Neuronal stem cell (in vitro differentiated cells): Measurements from ENCODE around the gene MRNIP.
"Not testable (repeated sequence)": the region's sequence is repeated elsewhere in the genome, so short reads cannot be mapped to it uniquely, and the experiment has no call there.

Source experiments
- DNase-seq: peaks from one replicate; pipeline ENCODE4 v3.0.0-alpha.2; 2013; ENCODE audit warnings: low spot score
- H2AFZ ChIP-seq: one replicate; pipeline ENCODE4 v1.6.1; 2013; ENCODE audit warnings: mild to moderate bottlenecking, low read length, inconsistent platforms
- H2AK5ac ChIP-seq: 2 replicates; pipeline ENCODE4 v1.6.1; 2013; ENCODE audit warnings: low read depth, mild to moderate bottlenecking, inconsistent platforms, low read length, moderate library complexity, mixed read lengths
- H2BK120ac ChIP-seq: 2 replicates; pipeline ENCODE4 v1.6.1; 2013; ENCODE audit warnings: low read depth, mild to moderate bottlenecking, inconsistent platforms, low read length, moderate library complexity, mixed read lengths
- H2BK12ac ChIP-seq: one replicate; pipeline ENCODE4 v1.6.1; 2013; ENCODE audit warnings: low read length, inconsistent platforms
- H2BK15ac ChIP-seq: 2 replicates; pipeline ENCODE4 v1.6.1; 2013; ENCODE audit warnings: mild to moderate bottlenecking, low read length, inconsistent platforms, mixed read lengths
- H2BK5ac ChIP-seq: one replicate; pipeline ENCODE4 v1.6.1; 2013; ENCODE audit warnings: inconsistent platforms, mild to moderate bottlenecking, low read length, moderate library complexity
- H3K14ac ChIP-seq: one replicate; pipeline ENCODE4 v1.6.1; 2013; ENCODE audit warnings: low read length, inconsistent platforms
- H3K18ac ChIP-seq: 2 replicates; pipeline ENCODE4 v1.6.1; 2013; ENCODE audit warnings: low read length, inconsistent platforms
- H3K23ac ChIP-seq: 2 replicates; pipeline ENCODE4 v1.6.1; 2013; ENCODE audit warnings: low read depth, mild to moderate bottlenecking, mixed read lengths, low read length, inconsistent platforms; ENCODE audit not compliant: poor library complexity
- H3K27ac ChIP-seq: replicated peaks from 3 replicates; pipeline ENCODE4 v1.5.1; 2013; ENCODE audit warnings: low read length, inconsistent platforms
- H3K27me3 ChIP-seq, 3 experiments: 2 replicates each; pipeline ENCODE4 v1.6.1; 2013; ENCODE audit warnings: low read length in 3 of 3, mild to moderate bottlenecking in 2 of 3, inconsistent platforms in 1 of 3, low read depth in 1 of 3, mixed read lengths in 1 of 3, moderate library complexity in 1 of 3; ENCODE audit not compliant: control insufficient read depth in 3 of 3, insufficient read depth in 3 of 3
- H3K36me3 ChIP-seq, 2 donors: replicated peaks in 1 of 2; 2 replicates each; pipeline ENCODE4 v1.6.1; 2013; ENCODE audit warnings: low read length in 2 of 2; ENCODE audit not compliant: control insufficient read depth in 2 of 2, insufficient read depth in 2 of 2
- H3K4ac ChIP-seq: 2 replicates; pipeline ENCODE4 v1.6.1; 2013; ENCODE audit warnings: inconsistent platforms, mild to moderate bottlenecking, low read length, moderate library complexity
- H3K4me1 ChIP-seq, 2 donors: 1 replicate in 1 of 2; 2 replicates in 1 of 2; pipeline ENCODE4 v1.6.1; 2013; ENCODE audit warnings: low read length in 2 of 2, low read depth in 1 of 2; ENCODE audit not compliant: control insufficient read depth in 2 of 2, insufficient read depth in 1 of 2
- H3K4me2 ChIP-seq: one replicate; pipeline ENCODE4 v1.6.1; 2013; ENCODE audit warnings: mild to moderate bottlenecking, low read length, inconsistent platforms; ENCODE audit not compliant: insufficient read depth, poor library complexity, severe bottlenecking
- H3K4me3 ChIP-seq, 2 donors: 2 replicates each; pipeline ENCODE4 v1.5.1; 2013; ENCODE audit warnings: low read length in 2 of 2, mild to moderate bottlenecking in 2 of 2, inconsistent platforms in 1 of 2, moderate library complexity in 1 of 2
- H3K79me1 ChIP-seq: one replicate; pipeline ENCODE4 v1.6.1; 2013; ENCODE audit warnings: low read depth, mild to moderate bottlenecking, inconsistent platforms, low read length, moderate library complexity
- H3K9ac ChIP-seq: one replicate; pipeline ENCODE4 v1.6.1; 2013; ENCODE audit warnings: mild to moderate bottlenecking, low read depth, low read length, inconsistent platforms; ENCODE audit not compliant: poor library complexity
- H3K9me3 ChIP-seq, 2 donors: replicated peaks in 1 of 2; 2 replicates each; pipeline versions ENCODE3 to v1.6.1; 2013; ENCODE audit warnings: low read length in 2 of 2, mild to moderate bottlenecking in 2 of 2, inconsistent platforms in 1 of 2, low read depth in 1 of 2, mixed read lengths in 1 of 2, moderate library complexity in 1 of 2; ENCODE audit not compliant: control insufficient read depth in 2 of 2, insufficient read depth in 1 of 2
- H4K8ac ChIP-seq: one replicate; pipeline ENCODE4 v1.6.1; 2013; ENCODE audit warnings: low read depth, mild to moderate bottlenecking, inconsistent platforms, low read length, moderate library complexity
- H4K91ac ChIP-seq: one replicate; pipeline ENCODE4 v1.6.1; 2013; ENCODE audit warnings: low read length, low read depth, mild to moderate bottlenecking, inconsistent platforms; ENCODE audit not compliant: poor library complexity
- WGBS, 2 donors: extraction: QIAGEN DNeasy Blood & Tissue Kit; methylation state at CpG; one replicate each; pipeline ENCODE4 v1.1.7; 2013; ENCODE audit warnings: missing lambda C conversion rate in 2 of 2, mixed read lengths in 1 of 2; ENCODE audit not compliant: insufficient read length in 2 of 2, insufficient replicate concordance in 1 of 2; ENCODE audit errors: extremely low coverage in 2 of 2; 5-methylcytosine and 5-hydroxymethylcytosine counted together

Gene MRNIP

DNA sequence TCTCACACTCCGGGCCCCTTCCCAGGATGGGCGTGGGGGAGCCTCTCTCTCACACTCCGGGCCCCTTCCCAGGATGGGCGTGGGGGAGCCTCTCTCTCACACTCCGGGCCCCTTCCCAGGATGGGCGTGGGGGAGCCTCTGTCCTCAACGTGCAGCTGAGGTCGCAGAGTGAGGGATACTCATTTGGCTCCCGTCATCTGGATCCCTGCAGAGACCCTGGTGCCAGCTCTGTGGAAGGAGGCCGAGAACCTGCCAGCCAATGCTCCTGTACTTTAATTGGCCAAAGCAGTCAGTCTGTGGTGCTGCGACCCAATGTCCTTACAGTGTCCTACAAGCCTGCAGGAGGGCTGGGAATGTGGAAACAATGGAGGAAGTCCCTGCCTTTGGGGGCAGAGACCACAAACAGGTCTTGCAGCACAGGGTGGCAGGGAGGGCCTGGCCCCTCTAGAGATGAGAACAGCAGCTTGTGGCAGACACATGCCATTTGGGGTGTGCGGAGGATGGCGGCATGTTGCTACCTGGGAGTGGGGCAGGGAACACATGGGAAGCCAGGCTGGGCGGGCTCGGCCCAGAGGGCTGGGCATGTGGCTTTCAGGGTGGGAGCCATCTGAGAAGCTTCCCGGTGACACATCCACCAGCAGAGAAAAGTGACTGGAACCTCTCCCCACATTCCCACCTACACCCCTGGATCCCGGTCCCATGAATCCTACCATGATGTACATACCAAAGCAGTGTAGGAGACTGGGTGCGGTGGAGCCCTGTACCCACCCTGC lies 13.6 kb upstream of the MRNIP start:
- peaks cover 50 to 88% of the 10 kb centered on the region in 2 donors for H3K36me3 ChIP-seq
- H3K4me1 ChIP-seq: peaks cover 0 to 15% of the 10 kb centered on the region in 2 donors
- H2AK5ac ChIP-seq: no peak overlapping the region
- H4K8ac ChIP-seq: no peak overlapping the region
- H3K27me3 ChIP-seq: no peaks in the 10 kb centered on the region
- H3K27ac ChIP-seq: no peak overlapping the region
- no peak overlapping the region for H3K4me3 ChIP-seq
- no peak overlapping the region for H3K4me2 ChIP-seq
- peaks cover 3% of the 10 kb centered on the region for H3K79me1 ChIP-seq
- H2AFZ ChIP-seq: no peak overlapping the region
- H3K9me3 ChIP-seq: no peaks in the 10 kb centered on the region
- no CpG with 5 or more reads among the region's 18 CpGs for WGBS, 2 donors
- no peak overlapping the region for H3K4ac ChIP-seq
- no peak overlapping the region for H2BK5ac ChIP-seq
- H2BK15ac ChIP-seq: no peak overlapping the region
- H3K14ac ChIP-seq: peak overlapping the region; percentile 38
- peak overlapping the region; percentile 60 for H3K9ac ChIP-seq
- H3K23ac ChIP-seq: no peak overlapping the region
- H4K91ac ChIP-seq: no peak overlapping the region
- H3K18ac ChIP-seq: no peak overlapping the region
- H2BK120ac ChIP-seq: no peak overlapping the region
- DNase-seq: no peak
- H2BK12ac ChIP-seq: no peak overlapping the region

GRCh38 chr5:179871533-179871932 lies 12.9 kb upstream of the MRNIP start:
- WGBS, 2 donors: no CpG with 5 or more reads among the region's 14 CpGs
- H3K79me1 ChIP-seq, H3K23ac ChIP-seq: not testable (repeated sequence)

DNA sequence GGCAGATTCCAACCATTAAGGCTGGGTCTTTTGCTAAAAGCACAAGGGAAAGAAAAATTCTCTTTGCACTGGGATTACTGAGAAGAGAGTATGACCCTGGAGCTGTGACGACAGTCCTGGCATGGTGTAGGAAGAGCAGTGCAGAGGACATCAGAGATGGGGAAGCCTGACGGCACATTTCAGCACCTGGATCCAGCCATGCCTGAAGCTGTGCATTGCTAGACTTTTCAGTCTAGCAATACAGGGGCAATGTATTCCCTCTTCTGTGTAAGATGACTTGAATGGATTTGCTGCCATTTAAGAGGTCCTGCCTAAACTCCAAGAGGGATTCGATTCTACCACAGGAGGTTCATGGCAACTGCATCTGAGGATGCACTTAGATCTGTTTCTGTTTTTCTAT lies 12.3 kb upstream of the MRNIP start:
- no peak overlapping the region for H3K4me3 ChIP-seq
- no peak overlapping the region for H2AFZ ChIP-seq
- H3K4ac ChIP-seq: no peak overlapping the region
- no CpG with 5 or more reads among the region's 3 CpGs for WGBS, 2 donors
- no peak overlapping the region for H3K23ac ChIP-seq
- H2BK120ac ChIP-seq: no peak overlapping the region
- H2BK15ac ChIP-seq: no peak overlapping the region
- no peak overlapping the region for H3K4me2 ChIP-seq
- H2BK5ac ChIP-seq: no peak overlapping the region
- H3K36me3 ChIP-seq: peaks cover 51 to 88% of the 10 kb centered on the region in 2 donors
- no peak for DNase-seq
- H3K18ac ChIP-seq: no peak overlapping the region
- H3K9ac ChIP-seq: no peak overlapping the region
- no peaks in the 10 kb centered on the region for H3K9me3 ChIP-seq
- H2AK5ac ChIP-seq: no peak overlapping the region
- no peak overlapping the region for H3K27ac ChIP-seq
- H3K27me3 ChIP-seq: no peaks in the 10 kb centered on the region
- H4K91ac ChIP-seq: no peak overlapping the region
- H3K14ac ChIP-seq: no peak overlapping the region
- H4K8ac ChIP-seq: no peak overlapping the region
- H3K4me1 ChIP-seq: peaks cover 0 to 15% of the 10 kb centered on the region in 2 donors
- peaks cover 4% of the 10 kb centered on the region for H3K79me1 ChIP-seq
- H2BK12ac ChIP-seq: no peak overlapping the region

More at GRCh38 chr5:179871533-179871932, 12.9 kb upstream of the MRNIP start:
- H2BK12ac ChIP-seq, H3K4me2 ChIP-seq, H3K9ac ChIP-seq, H3K4ac ChIP-seq, H3K27ac ChIP-seq, H2BK120ac ChIP-seq, H3K9me3 ChIP-seq, H3K14ac ChIP-seq, H4K8ac ChIP-seq, H2BK15ac ChIP-seq, H3K18ac ChIP-seq, H2AFZ ChIP-seq, DNase-seq, H4K91ac ChIP-seq, H2AK5ac ChIP-seq, H3K4me3 ChIP-seq, H2BK5ac ChIP-seq, H3K27me3 ChIP-seq: not testable (repeated sequence)
- Histone ChIP-seq H3K36me3 (peaks cover 51 to 88% of the 10 kb centered on the region in 2 donors), H3K4me1 (peaks cover 0 to 15% of the 10 kb centered on the region in 2 donors)

DNA sequence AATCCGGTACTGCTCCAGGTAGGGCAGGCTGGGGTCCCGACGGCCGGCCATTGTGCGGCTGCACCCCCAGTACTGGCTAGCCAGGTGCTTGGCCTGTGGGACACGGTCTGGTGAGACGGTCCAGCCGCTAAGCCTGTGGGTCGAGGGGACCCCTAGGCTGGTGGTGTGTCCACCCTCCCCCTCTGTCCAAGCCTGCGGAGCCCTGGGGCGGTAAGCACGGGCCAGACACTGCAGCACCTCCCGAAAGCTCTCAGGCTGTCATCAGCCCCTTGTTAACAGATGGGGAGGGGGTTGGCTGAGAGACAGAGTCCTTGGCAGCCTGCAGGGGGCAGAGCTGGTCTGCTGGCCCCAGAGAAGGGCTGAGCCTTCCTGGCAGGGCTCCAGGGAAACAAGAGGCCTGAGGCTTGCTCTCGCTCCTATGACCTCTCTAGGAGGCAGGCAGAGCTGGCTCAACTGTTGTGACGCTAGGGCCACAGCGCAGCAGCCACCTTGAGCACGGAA lies 11.8 kb upstream of the MRNIP start:
- no peak overlapping the region for H3K9ac ChIP-seq
- H2BK15ac ChIP-seq: no peak overlapping the region
- H2BK5ac ChIP-seq: peak overlapping the region; percentile 61
- H3K27me3 ChIP-seq: no peaks in the 10 kb centered on the region
- no CpG with 5 or more reads among the region's 17 CpGs for WGBS, 2 donors
- H3K14ac ChIP-seq: no peak overlapping the region
- H3K4ac ChIP-seq: no peak overlapping the region
- peak overlapping the region; percentile 44 for H3K18ac ChIP-seq
- no peak overlapping the region for H3K4me2 ChIP-seq
- peaks cover 4% of the 10 kb centered on the region for H3K79me1 ChIP-seq
- DNase-seq: no peak
- no peak overlapping the region for H4K8ac ChIP-seq
- no peak overlapping the region for H3K4me3 ChIP-seq
- H3K23ac ChIP-seq: no peak overlapping the region
- H2BK120ac ChIP-seq: no peak overlapping the region
- H4K91ac ChIP-seq: no peak overlapping the region
- no peak overlapping the region for H2BK12ac ChIP-seq
- peak overlapping the region; percentile 63 for H2AK5ac ChIP-seq
- no peaks in the 10 kb centered on the region for H3K9me3 ChIP-seq
- no peak overlapping the region for H3K27ac ChIP-seq
- H3K36me3 ChIP-seq: peaks cover 51 to 88% of the 10 kb centered on the region in 2 donors
- no peak overlapping the region for H2AFZ ChIP-seq
- H3K4me1 ChIP-seq: peaks cover 0 to 15% of the 10 kb centered on the region in 2 donors
